GM21528 (cell line): Measurements from ENCODE around the gene FYN.
"Not testable (repeated sequence)": the region's sequence is repeated elsewhere in the genome, so short reads cannot be mapped to it uniquely, and the experiment has no call there.

ENCODE experiments used
- ATAC-seq: cut with Tn5 transposase; IDR thresholded peaks from one replicate; pipeline ENCODE4 v1.9.1; 2021; ENCODE audit warnings: mild to moderate bottlenecking, moderate library complexity; ENCODE audit not compliant: unreplicated experiment, low FRiP score

FYN gene

GRCh38 chr6:111837641-111838500 lies 35.4 kb downstream of the FYN start:
- ATAC-seq, result peak; percentile 71

GRCh38 chr6:111837007-111837406 lies 36.2 kb downstream of the FYN start:
- no peak for ATAC-seq

GRCh38 chr6:111835807-111836206 lies 37.4 kb downstream of the FYN start:
- no peak for ATAC-seq

GRCh38 chr6:111835398-111835797 lies 37.9 kb downstream of the FYN start:
- ATAC-seq, result not testable (repeated sequence)

GRCh38 chr6:111834356-111834755 lies 38.9 kb downstream of the FYN start:
- ATAC-seq, result no peak

- no peak for ATAC-seq
These were observed 40.3 kb downstream of the FYN start for GRCh38 chr6:111832833-111833418.

GRCh38 chr6:111831408-111831807 lies 41.8 kb downstream of the FYN start:
- ATAC-seq, result no peak

GRCh38 chr6:111829998-111830397 lies 43.3 kb downstream of the FYN start:
- ATAC-seq, result no peak

- no peak for ATAC-seq
These were observed 43.7 kb downstream of the FYN start for GRCh38 chr6:111829581-111829980.

- no peak for ATAC-seq
These were observed 44.4 kb downstream of the FYN start for GRCh38 chr6:111828809-111829208.

- ATAC-seq, result no peak
These were observed 47.7 kb downstream of the FYN start for GRCh38 chr6:111825439-111826086.

- ATAC-seq, result peak; percentile 87
These were observed 48.5 kb downstream of the FYN start for GRCh38 chr6:111824608-111825337.

GRCh38 chr6:111823831-111824607 lies 49.2 kb downstream of the FYN start:
- peak; percentile 29 for ATAC-seq

GRCh38 chr6:111823012-111823411 lies 50.2 kb downstream of the FYN start:
- ATAC-seq, result no peak

- ATAC-seq, result no peak
These were observed 53.8 kb downstream of the FYN start for GRCh38 chr6:111819458-111819857.

GRCh38 chr6:111818539-111819226 lies 54.6 kb downstream of the FYN start:
- no peak for ATAC-seq

GRCh38 chr6:111817451-111818120 lies 55.7 kb downstream of the FYN start:
- ATAC-seq, result no peak

GRCh38 chr6:111813677-111814310 lies 59.5 kb downstream of the FYN start:
- no peak for ATAC-seq

GRCh38 chr6:111813237-111813636 lies 60.0 kb downstream of the FYN start:
- ATAC-seq, result no peak
